IgD-negative memory B cell (primary cell): Measurements from ENCODE around the gene RNF225. TPM values are rescaled to one million over a fixed set of nuclear protein-coding genes. Genes with fewer than 3 reads are reported as not detected.

Experiments
- H3K27ac Mint-ChIP-seq, 3 donors: one replicate each; pipeline ENCODE4 v1.8.0; 2020 to 2022; ENCODE audit warnings: mild to moderate bottlenecking in 3 of 3, mixed read lengths in 3 of 3, moderate library complexity in 1 of 3
- H3K27me3 Mint-ChIP-seq: one replicate; pipeline ENCODE4 v1.8.0; 2021; ENCODE audit warnings: mixed read lengths
- H3K36me3 Mint-ChIP-seq: one replicate; pipeline ENCODE4 v1.8.0; 2020; ENCODE audit warnings: mild to moderate bottlenecking, mixed read lengths
- H3K4me1 Mint-ChIP-seq, 3 donors: one replicate each; pipeline ENCODE4 v1.8.0; 2020 to 2022; ENCODE audit warnings: mixed read lengths in 3 of 3, mild to moderate bottlenecking in 1 of 3
- H3K4me3 Mint-ChIP-seq, 4 donors: one replicate each; pipeline ENCODE4 v1.8.0; 2020 to 2022; ENCODE audit warnings: mild to moderate bottlenecking in 4 of 4, mixed read lengths in 4 of 4, moderate library complexity in 3 of 4
- H3K9me3 Mint-ChIP-seq, 3 donors: one replicate each; pipeline ENCODE4 v1.8.0; 2020 to 2021; ENCODE audit warnings: mixed read lengths in 3 of 3, mild to moderate bottlenecking in 1 of 3
- polyA plus RNA-seq: library from polyadenylated mRNA; unstranded; fragments of 300-500 nt; fragmentation: Illumina TruSeq; gene quantifications from one replicate; pipeline ENCODE4 v1.2.3, GENCODE V29; 2021

The RNF225 gene
- polyA plus RNA-seq, 1 donor from 2014 or later: not detected

GRCh38 chr19:58355215-58355796, 40.1 kb upstream of the RNF225 start:
- peaks cover 2% of the 10 kb centered on the region for H3K27me3 Mint-ChIP-seq
- peak overlapping the region; percentile 8 to 70 (median 56) for H3K4me3 Mint-ChIP-seq
- no peaks in the 10 kb centered on the region for H3K9me3 Mint-ChIP-seq
- no peaks in the 10 kb centered on the region for H3K36me3 Mint-ChIP-seq
- peak overlapping the region in 1 of 3 donors; percentile 72 for H3K27ac Mint-ChIP-seq
- H3K4me1 Mint-ChIP-seq: peaks cover 0 to 2% (median 1%) of the 10 kb centered on the region in 3 donors

DNA sequence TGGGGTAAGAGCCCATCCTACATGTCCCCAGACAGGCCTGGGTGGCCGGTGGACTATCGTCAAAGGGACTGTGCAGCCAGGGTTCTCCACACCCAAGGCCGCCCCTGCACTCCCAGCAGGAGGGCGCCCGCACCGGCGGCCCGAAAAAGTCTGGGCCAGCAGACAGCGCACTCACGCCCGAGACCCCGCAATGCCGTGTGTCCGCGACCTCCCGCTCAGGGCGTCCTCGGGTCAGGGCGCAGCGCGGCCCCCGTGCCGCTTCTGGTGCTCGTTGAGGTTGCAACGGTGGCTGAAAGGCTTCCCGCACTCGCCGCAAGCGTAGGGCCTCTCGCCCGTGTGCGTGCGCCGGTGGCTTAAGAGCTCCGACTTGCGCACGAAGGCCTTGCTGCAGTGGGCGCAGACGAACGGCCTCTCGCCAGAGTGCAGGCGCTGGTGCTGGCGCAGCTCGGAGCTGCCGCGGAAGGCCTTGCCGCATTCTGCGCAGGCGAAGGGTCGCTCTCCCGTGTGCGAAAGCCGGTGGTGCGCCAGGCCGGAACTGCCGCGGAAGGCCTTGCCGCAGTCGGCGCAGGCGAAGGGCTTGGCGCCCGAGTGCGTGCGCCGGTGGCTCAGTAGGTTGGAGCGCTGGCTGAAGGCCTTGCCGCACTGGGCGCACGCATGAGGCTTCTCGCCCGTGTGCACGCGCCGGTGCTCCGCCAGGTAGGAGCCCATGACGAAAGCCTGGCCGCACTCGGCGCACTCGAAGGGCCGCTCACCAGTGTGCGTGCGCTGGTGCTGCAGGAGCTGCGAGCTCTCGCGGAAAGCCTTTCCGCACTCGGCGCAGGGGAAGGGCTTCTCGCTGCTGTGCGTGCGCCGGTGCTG, 39.3 kb upstream of the RNF225 start:
- Mint-ChIP-seq H3K9me3 (no peaks in the 10 kb centered on the region), H3K27ac (peak overlapping the region in 1 of 3 donors; percentile 72), H3K27me3 (peaks cover 2% of the 10 kb centered on the region), H3K4me3 (peak overlapping the region in 3 of 4 donors; percentile 67 to 70 (median 70)), H3K4me1 (peaks cover 0 to 2% (median 1%) of the 10 kb centered on the region in 3 donors), H3K36me3 (no peaks in the 10 kb centered on the region)

DNA sequence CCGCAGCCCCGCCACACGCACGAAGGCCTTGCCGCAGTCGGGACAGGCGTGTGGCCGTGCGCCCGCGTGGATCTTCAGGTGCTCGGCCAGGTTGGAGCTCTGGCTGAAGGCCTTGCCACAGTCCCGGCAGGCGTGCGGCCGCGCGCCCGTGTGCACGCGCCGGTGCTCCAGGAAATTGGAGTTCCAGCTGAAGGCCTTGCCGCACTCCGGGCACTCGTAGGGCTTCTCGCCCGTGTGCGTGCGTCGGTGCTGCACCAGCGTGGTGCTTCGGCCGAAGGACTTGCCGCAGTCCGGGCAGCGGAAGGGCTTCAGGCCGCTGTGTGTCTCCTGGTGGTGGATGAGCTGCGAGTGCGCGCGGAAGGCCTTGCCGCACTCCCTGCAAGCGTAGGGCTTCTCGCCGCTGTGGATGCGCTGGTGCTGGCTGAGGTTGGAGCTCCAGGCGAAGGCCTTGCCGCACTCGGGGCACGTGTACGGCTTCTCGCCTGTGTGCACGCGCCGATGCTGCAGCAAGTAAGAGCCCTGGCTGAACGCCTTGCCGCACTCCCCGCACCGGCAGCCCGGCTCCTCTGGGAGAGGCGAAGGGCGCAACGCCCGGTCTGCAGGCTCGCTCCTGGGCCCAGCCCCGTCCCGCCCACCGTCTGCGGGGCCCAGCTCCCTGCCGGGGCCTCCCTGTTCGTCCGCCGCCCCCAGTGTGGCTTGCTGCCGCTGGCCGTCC, 38.5 kb upstream of the RNF225 start:
- peaks cover 0 to 4% (median 3%) of the 10 kb centered on the region in 3 donors for H3K4me1 Mint-ChIP-seq
- no peaks in the 10 kb centered on the region for H3K9me3 Mint-ChIP-seq

DNA sequence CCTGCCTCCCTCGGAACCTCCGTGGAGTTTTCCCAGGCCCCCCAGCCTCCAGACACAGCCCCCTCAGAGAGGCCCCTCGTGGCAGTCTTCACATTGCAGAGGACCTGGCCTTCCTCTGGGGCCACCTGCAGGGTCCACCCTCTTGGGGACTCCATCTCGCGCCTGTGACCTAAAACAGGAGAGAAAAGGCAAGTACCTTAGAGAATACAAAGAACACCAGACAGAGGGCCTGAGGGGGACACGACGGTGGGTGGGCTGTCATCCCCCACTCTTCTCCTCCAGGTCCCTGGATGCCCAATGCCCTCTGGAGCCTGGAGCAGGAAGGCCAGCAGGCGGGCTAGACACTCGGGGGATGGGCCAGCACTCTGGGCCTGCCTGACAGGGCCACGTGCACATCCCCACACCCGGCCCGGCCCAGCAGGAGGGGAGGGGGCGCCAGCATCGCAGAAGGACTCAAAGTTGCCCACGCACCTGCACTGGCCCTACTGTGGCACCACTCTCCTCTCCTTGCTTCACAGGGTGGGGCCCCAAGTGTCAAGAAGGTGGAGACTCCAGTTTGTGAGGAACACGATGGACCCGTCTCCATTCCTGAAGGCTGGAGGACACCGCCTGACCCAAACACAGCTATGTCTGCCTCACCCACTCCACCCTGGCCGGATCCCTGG, 37.8 kb upstream of the RNF225 start:
- H3K9me3 Mint-ChIP-seq: no peaks in the 10 kb centered on the region
- H3K27me3 Mint-ChIP-seq: peaks cover 2% of the 10 kb centered on the region
- H3K4me3 Mint-ChIP-seq: peak overlapping the region in 2 of 4 donors; percentile 37 to 47
- peaks cover 0 to 7% (median 6%) of the 10 kb centered on the region in 3 donors for H3K4me1 Mint-ChIP-seq
- H3K36me3 Mint-ChIP-seq: no peaks in the 10 kb centered on the region
- no peak overlapping the region for H3K27ac Mint-ChIP-seq

More for the DNA sequence above, 38.5 kb upstream of the RNF225 start:
- Mint-ChIP-seq H3K27me3 (peaks cover 2% of the 10 kb centered on the region), H3K27ac (no peak overlapping the region), H3K36me3 (no peaks in the 10 kb centered on the region), H3K4me3 (peak overlapping the region; percentile 52 to 72 (median 68))

- peak overlapping the region; percentile 74 to 95 (median 89) for H3K27ac Mint-ChIP-seq
Observed at GRCh38 chr19:58361900-58362271, 33.6 kb upstream of the RNF225 start.

DNA sequence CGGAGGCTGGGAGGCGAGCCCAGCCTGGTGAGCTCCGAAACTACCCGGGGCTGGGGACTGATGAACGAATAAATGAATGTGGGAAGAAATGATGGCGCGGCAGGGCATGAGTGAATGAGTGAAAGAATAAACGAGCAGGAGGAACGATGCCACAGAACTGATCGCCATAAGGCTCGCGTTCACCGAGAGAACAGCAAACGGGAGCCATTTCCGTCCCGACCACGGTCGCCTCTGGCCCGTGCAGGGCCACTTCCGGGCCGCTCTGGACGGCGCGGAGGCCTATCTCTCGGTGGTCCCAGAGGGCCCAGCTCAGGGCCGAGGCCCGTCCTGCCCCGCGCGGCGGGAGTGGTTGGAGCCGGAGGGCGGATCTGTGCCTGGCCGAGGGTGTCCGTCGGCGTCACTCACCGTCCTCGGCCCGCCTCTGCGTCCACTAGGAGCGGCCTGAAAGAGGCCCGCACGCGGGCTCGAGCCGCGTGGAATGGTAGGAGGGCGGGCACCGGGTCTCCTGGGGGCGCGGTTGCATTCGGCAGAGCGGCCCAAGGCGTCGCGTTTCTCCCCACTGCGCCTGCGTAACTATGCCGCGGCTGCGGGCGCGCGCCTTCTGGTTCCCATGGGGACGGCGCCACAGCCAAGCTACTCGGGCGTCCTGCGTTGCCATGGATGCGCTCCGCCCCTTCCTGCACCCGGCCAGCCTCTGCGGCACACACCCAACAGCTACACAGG, 33.0 kb upstream of the RNF225 start, which contains the start of gene ZNF497:
TSS of gene ZNF497 (minus strand) at position 480 of the 723 bp plus-strand sequence. CDS start 5,116 bp downstream, outside the sequence.
- peak within 1 kb of the TSS; percentile 74 to 95 (median 89) for H3K27ac Mint-ChIP-seq
- H3K4me3 Mint-ChIP-seq: peak within 1 kb of the TSS; percentile 96 to 97 (median 97)

More at GRCh38 chr19:58361900-58362271, 33.6 kb upstream of the RNF225 start:
- Mint-ChIP-seq H3K27me3 (no peaks in the 10 kb centered on the region), H3K4me1 (peaks cover 0 to 14% (median 9%) of the 10 kb centered on the region in 3 donors), H3K36me3 (no peaks in the 10 kb centered on the region), H3K9me3 (no peaks in the 10 kb centered on the region), H3K4me3 (peak overlapping the region; percentile 96 to 97 (median 97))

DNA sequence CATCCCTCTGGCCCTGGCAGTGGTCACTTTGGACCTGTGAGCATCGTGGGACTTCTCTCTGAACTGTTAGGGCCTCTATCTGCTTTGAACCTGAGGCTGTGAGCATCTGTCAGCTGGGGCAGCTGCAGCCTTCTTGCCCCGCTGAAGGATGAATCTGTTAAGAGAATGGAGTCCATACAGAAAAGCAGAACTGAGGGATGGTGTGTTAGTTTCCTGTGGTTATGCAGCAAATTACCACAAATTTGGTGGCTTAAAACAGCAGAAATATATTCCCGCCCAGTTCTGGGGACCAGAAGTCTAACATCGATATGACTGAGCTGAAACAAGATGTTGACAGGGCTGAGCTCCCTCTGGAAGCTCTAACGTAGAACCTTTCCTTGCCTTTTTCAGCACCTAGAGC, 31.3 kb upstream of the RNF225 start:
- Mint-ChIP-seq H3K27me3 (no peaks in the 10 kb centered on the region), H3K27ac (peak overlapping the region in 1 of 3 donors; percentile 89), H3K9me3 (no peaks in the 10 kb centered on the region), H3K4me1 (peaks cover 0 to 14% (median 9%) of the 10 kb centered on the region in 3 donors), H3K4me3 (peak overlapping the region; percentile 30 to 87 (median 75)), H3K36me3 (no peaks in the 10 kb centered on the region)

More for the DNA sequence above, 33.0 kb upstream of the RNF225 start, which contains the start of gene ZNF497:
- H3K36me3 Mint-ChIP-seq: no peaks in the 10 kb centered on the region
- H3K4me1 Mint-ChIP-seq: peaks cover 0 to 14% (median 9%) of the 10 kb centered on the region in 3 donors
- no peaks in the 10 kb centered on the region for H3K27me3 Mint-ChIP-seq
- H3K9me3 Mint-ChIP-seq: no peaks in the 10 kb centered on the region

- Mint-ChIP-seq H3K27ac (peak overlapping the region in 1 of 3 donors; percentile 45), H3K9me3 (no peaks in the 10 kb centered on the region), H3K4me1 (peaks cover 0 to 12% (median 8%) of the 10 kb centered on the region in 3 donors), H3K27me3 (no peaks in the 10 kb centered on the region), H3K36me3 (no peaks in the 10 kb centered on the region), H3K4me3 (no peak overlapping the region)
Observed at GRCh38 chr19:58366585-58367430, 28.6 kb upstream of the RNF225 start.

DNA sequence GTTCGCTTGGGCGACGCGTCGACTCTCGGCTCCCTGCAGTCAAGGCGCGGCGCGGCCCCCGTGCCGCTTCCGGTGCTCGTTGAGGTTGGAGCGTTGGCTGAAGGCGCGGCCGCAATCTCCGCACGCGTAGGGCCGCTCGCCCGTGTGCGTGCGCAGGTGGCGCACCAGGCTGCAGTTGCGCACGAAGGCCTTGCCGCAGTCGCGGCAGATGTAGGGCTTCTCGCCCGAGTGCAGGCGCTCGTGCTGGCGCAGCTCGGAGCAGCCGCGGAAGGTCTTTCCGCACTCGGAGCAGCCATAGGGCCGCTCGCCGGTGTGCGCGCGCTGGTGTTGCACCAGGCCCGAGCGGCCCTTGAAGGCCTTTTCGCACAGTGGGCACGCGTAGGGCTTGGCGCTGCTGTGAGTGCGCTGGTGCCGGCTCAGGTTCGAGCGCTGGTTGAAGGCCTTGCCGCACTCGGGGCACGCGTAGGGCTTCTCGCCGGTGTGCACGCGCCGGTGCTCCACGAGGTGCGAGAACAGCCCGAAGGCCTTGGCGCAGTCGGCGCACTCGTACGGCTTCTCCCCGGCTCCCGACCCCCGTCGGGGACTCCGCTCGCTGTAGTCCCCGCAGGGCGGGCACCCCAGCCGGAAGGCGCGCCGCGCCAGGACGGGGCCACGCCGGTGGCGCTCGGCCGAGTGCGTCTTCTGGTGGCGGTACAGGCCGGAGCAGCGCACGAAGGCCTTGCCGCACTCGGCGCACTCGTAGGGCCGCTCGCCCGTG, 27.6 kb upstream of the RNF225 start:
- Mint-ChIP-seq H3K27me3 (no peaks in the 10 kb centered on the region), H3K4me3 (no peak overlapping the region), H3K36me3 (no peaks in the 10 kb centered on the region), H3K27ac (no peak overlapping the region), H3K4me1 (peaks cover 0 to 5% (median 4%) of the 10 kb centered on the region in 3 donors), H3K9me3 (no peaks in the 10 kb centered on the region)

DNA sequence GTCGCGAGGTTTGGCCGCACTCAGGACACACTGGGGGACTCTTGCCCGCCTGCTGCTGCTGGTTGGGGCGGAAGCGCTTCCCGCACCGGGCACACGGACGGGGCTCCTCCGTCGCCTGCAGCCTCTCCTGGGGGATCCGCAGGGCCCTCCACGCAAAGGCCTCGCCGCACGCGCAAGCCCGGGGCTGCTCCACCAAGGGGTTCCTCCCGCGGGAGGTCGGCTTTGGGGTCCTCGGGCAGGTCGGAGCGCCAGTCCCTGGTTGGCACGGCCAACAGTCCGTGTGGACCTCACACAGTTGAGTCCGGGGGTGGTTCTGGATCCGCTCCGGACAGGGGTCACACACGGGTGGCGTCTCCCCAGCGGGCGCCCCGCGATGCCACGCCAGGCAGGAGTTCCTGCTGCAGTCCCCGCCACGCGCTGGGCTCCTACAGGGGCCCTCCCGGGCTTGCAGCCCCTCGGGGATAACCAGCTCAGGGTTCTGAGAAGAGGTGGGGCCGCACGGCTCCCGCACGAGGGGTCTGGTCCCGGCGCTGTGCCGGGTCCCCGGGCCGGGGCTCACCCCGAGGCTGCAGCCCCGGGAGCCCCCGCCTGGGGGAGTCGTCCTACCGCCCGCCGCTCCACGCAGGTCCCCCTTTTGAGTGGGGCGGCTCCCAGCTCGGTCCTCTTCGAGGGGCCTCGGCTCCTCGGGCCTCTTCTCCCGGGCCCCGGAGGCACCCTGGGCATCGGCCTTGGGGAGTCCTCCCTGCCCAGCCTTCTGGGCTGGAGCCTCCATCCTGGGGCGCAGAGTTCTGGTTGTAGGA, 26.7 kb upstream of the RNF225 start:
- no peaks in the 10 kb centered on the region for H3K36me3 Mint-ChIP-seq
- no peak overlapping the region for H3K27ac Mint-ChIP-seq
- H3K4me3 Mint-ChIP-seq: no peak overlapping the region
- no peaks in the 10 kb centered on the region for H3K9me3 Mint-ChIP-seq
- H3K4me1 Mint-ChIP-seq: peaks cover 0 to 5% (median 4%) of the 10 kb centered on the region in 3 donors
- H3K27me3 Mint-ChIP-seq: no peaks in the 10 kb centered on the region

- Mint-ChIP-seq H3K4me1 (no peaks in the 10 kb centered on the region), H3K4me3 (no peak overlapping the region)
Observed at GRCh38 chr19:58372311-58373133, 22.9 kb upstream of the RNF225 start.

More at GRCh38 chr19:58372311-58373133, 22.9 kb upstream of the RNF225 start:
- H3K27me3 Mint-ChIP-seq: no peaks in the 10 kb centered on the region
- H3K36me3 Mint-ChIP-seq: no peaks in the 10 kb centered on the region
- no peaks in the 10 kb centered on the region for H3K9me3 Mint-ChIP-seq
- H3K27ac Mint-ChIP-seq: no peak overlapping the region
